ENCODE results near the gene AGRN. TPM values are rescaled to one million over a fixed set of nuclear protein-coding genes. Genes with fewer than 3 reads are reported as not detected.
A peak's percentile ranks its signal among the peaks of the same experiment; 100 is the strongest.

AGRN gene
- total RNA-seq, 1 experiment from 2014 or later: 184 TPM

GRCh38 chr1:1019122-1019999, 559 bp upstream of the AGRN start:
- peaks cover 17% of the 10 kb centered on the region for H3K27me3 Mint-ChIP-seq (ENCODE audit: low read depth)
- H3K27ac Mint-ChIP-seq: no peak overlapping the region
- peaks cover 37% of the 10 kb centered on the region for H3K4me1 Mint-ChIP-seq
- peak overlapping the region; percentile 34 for H3K4me3 Mint-ChIP-seq
- ChIA-PET POLR2A (interaction anchor here (1.1 to 1.4 kb wide), 3 partner anchors 13 to 21 kb away, joined by 3 to 11 read pairs (median 9); partner anchors contain the start of gene HES4), CTCF (interaction anchor here (0.7 to 5.8 kb wide), 13 partner anchors 12 to 273 kb away, joined by 3 to 47 read pairs (median 7); no protein-coding TSS in a partner anchor)
- TF ChIP-seq ZNF423 (CRISPR knock-in tag; IDR thresholded peaks at IDR 0.05) (0 out of 2 replicates have a peak, but pooled peaks have one; percentile 55), SOX15 (CRISPR knock-in tag; IDR thresholded peaks at IDR 0.05) (no peak), CREM (CRISPR knock-in tag; IDR thresholded peaks at IDR 0.05) (no peak), SP1 (CRISPR knock-in tag; conservative IDR thresholded peaks at IDR 0.05) (peak; percentile 41; the same call in 1 of the 2 replicates), ZNF121 (CRISPR knock-in tag; IDR thresholded peaks at IDR 0.05) (peak; percentile 98), HMGXB4 (CRISPR knock-in tag; IDR thresholded peaks at IDR 0.05) (no peak), HMGA2 (CRISPR knock-in tag; IDR thresholded peaks at IDR 0.05) (no peak), GTF2I (CRISPR knock-in tag; conservative IDR thresholded peaks at IDR 0.05) (peak; percentile 93)
- TF ChIP-seq, protein P1, sequence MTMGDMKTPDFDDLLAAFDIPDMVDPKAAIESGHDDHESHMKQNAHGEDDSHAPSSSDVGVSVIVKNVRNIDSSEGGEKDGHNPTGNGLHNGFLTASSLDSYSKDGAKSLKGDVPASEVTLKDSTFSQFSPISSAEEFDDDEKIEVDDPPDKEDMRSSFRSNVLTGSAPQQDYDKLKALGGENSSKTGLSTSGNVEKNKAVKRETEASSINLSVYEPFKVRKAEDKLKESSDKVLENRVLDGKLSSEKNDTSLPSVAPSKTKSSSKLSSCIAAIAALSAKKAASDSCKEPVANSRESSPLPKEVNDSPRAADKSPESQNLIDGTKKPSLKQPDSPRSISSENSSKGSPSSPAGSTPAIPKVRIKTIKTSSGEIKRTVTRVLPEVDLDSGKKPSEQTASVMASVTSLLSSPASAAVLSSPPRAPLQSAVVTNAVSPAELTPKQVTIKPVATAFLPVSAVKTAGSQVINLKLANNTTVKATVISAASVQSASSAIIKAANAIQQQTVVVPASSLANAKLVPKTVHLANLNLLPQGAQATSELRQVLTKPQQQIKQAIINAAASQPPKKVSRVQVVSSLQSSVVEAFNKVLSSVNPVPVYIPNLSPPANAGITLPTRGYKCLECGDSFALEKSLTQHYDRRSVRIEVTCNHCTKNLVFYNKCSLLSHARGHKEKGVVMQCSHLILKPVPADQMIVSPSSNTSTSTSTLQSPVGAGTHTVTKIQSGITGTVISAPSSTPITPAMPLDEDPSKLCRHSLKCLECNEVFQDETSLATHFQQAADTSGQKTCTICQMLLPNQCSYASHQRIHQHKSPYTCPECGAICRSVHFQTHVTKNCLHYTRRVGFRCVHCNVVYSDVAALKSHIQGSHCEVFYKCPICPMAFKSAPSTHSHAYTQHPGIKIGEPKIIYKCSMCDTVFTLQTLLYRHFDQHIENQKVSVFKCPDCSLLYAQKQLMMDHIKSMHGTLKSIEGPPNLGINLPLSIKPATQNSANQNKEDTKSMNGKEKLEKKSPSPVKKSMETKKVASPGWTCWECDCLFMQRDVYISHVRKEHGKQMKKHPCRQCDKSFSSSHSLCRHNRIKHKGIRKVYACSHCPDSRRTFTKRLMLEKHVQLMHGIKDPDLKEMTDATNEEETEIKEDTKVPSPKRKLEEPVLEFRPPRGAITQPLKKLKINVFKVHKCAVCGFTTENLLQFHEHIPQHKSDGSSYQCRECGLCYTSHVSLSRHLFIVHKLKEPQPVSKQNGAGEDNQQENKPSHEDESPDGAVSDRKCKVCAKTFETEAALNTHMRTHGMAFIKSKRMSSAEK (CRISPR knock-in tag; IDR thresholded peaks at IDR 0.05; ENCODE audit: borderline replicate concordance): peak; percentile 68; the same call in 1 of the 2 replicates
- TF ChIP-seq, protein P2, sequence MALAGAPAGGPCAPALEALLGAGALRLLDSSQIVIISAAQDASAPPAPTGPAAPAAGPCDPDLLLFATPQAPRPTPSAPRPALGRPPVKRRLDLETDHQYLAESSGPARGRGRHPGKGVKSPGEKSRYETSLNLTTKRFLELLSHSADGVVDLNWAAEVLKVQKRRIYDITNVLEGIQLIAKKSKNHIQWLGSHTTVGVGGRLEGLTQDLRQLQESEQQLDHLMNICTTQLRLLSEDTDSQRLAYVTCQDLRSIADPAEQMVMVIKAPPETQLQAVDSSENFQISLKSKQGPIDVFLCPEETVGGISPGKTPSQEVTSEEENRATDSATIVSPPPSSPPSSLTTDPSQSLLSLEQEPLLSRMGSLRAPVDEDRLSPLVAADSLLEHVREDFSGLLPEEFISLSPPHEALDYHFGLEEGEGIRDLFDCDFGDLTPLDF (CRISPR knock-in tag; IDR thresholded peaks at IDR 0.05): no peak
- 0 out of 2 replicates have a peak, but pooled peaks cover 4% of the 10 kb centered on the region for H3K9me3 Mint-ChIP-seq
- ATAC-seq (peak; percentile 79), DNase-seq (ENCODE audit: low spot score) (peak; percentile 78)
- H3K36me3 Mint-ChIP-seq: no peaks in the 10 kb centered on the region

GRCh38 chr1:1020415-1021009, 592 bp downstream of the AGRN start:
- Mint-ChIP-seq H3K4me3 (peak overlapping the region; percentile 62), H3K27ac (no peak overlapping the region), H3K9me3 (0 out of 2 replicates have a peak, but pooled peaks cover 4% of the 10 kb centered on the region), H3K36me3 (no peaks in the 10 kb centered on the region), H3K27me3 (ENCODE audit: low read depth) (peaks cover 14% of the 10 kb centered on the region), H3K4me1 (peaks cover 31% of the 10 kb centered on the region)
- ATAC-seq (no peak), DNase-seq (ENCODE audit: low spot score) (no peak)
- CTCF ChIA-PET: interaction anchor here (1.4 to 5.8 kb wide), 7 partner anchors 12 to 82 kb away, joined by 3 to 47 read pairs (median 7); no protein-coding TSS in a partner anchor
- no peak for TF ChIP-seq ELF4 (CRISPR knock-in tag; IDR thresholded peaks at IDR 0.05; ENCODE audit: low read depth)
- 0 out of 2 replicates have a peak, but pooled peaks have one; percentile 21 for TF ChIP-seq HMGXB4 (CRISPR knock-in tag; IDR thresholded peaks at IDR 0.05)
- POLR2A ChIA-PET: no interaction called here

Data from WTC11 (cell line).